GM21390 (cell line): ENCODE data around the gene SLC12A8.

Experiments
- ATAC-seq: cut with Tn5 transposase; IDR thresholded peaks from one replicate; pipeline ENCODE4 v1.9.1; 2021; ENCODE audit not compliant: unreplicated experiment

The SLC12A8 gene

DNA sequence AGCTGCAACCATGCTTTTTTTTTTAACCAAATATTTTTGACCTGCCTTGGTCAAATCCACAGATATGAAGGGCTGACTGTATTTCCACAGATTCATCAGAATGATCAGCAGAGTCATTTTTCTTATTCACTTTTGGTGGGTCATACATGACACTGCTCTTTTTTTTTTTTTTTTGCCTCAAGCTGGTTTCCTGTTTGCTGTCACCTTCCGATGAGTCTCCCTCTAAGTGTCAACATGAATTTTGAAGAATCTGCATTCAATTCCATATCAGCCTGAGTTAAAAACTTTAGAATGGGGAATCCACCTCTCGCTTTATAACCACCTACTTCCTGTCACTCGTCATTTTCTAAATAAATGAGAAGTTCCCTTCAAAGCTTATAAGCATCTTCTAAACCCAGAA lies 2.2 kb upstream of the SLC12A8 start:
- ATAC-seq = no peak

DNA sequence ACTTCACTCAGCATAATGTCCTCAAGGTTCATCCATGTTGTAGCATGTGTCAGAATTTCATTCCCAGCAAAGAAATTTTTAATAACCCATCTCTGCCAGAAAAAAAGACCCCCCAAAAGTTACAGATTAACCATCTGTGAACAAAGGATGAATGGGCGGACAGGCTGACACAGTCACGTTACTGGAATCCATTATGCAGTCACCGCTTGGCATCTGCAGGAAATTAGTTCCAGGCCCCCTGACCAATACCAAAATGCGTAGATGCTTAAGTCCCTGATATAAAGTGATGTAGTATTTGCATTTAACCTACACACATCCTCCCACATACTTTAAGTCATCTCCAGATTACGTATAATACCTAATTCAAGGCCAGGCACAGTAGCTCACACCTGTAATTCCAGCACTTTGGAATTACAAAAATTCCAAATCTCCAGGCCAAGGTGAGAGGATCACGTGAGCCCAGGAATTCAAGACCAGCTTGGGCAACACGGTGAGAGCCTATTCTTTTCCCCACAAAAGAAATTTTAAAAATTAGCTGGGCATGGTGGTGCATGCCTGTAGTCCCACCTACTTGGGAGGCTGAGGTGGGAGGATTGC lies 1.5 kb upstream of the SLC12A8 start:
- ATAC-seq = no peak

DNA sequence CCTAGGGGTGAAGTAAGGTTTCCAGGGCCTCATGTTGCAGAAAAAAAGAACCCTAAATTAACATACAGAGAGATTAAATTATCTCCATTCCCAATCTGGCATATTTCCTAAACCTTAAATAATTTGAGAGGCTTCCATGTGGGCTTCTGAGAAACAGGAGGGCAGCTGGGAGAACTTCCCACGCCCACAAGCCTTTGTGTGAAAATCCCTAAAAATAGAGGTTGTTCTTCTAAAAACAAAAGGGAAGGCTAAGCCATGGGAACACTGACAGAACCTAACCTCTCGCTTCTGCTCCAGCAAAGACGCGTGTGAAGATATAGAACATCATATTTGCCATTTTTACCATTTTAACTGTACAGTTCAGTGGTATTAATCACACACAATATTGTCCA lies 812 bp upstream of the SLC12A8 start:
- ATAC-seq = no peak

DNA sequence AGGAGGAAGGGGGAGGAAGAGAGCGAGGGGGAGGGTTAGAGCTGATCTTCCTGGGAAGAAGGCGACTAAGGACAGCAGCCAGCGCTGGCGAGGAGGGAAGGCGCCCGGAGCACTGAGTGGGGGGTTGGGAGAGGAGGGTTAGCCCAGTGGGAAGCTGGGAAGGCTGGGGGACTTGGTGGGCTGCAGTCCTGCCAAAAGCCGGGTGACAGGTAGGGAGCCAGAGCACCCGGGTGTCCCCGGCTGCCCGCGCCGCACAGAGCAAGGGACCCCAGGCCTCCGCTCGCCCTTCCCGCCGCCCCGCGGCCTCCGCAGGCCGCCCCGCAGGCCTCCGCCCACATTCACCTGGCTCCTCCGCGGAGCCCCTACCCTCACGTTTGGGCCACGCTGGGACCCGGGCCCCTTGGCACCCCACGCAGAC lies 448 bp downstream of the SLC12A8 start:
- ATAC-seq = no peak

DNA sequence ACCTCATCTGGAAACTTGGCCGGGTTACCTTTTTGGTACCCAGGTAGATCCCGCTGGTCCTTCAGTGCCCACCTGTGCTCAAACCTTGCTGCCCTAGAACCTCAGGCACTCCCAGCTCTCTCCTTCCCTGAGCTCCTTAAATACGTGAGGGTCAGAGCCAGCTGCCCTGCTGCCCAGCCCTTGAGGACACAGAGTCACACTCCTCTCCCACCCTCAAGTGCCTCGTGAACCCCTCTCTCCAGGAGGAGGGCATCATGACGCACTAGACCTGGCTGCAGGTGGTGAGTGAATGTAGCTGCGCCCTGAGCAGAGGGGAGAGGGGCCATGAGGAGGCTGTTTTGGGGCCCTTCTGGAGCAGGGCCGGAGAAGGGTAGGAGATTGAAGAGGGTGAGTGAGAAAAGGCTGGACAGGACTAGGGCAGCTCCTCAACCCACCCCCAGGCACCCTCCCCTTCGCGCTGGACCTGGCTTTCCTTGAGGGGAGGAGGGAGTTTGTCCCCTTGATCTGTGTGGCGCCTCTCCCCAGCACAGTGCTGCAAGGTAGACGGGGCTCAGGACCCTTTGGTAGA lies 941 bp downstream of the SLC12A8 start:
- ATAC-seq = no peak

DNA sequence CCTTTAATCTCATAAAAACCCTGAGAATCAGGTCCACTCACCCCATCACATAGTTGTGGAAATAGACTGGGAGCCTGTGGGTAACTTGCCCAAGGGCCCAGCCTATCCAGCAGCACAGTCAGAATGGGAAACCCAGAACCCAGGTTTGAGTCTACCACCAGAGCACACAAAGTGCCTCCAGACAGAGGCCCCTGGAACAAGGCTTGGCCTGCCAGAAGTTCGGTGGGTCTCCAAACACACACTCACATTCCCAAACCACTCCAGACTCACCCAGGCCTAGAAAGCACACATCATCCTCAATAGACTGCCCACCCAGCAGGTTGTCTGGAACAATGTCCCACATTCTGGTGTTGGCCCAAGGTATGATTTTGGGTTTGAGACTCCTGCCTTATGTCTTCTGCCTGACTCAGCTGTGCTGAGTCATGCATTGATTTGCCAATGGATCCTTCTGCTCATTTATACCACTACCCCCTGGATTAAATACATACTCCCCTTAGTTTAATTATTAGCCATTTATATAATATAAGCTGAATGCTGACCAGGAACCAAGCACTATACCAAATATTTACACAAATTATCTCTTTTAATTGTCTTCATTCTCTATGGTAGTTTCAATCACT lies 4.5 kb downstream of the SLC12A8 start:
- ATAC-seq = no peak

DNA sequence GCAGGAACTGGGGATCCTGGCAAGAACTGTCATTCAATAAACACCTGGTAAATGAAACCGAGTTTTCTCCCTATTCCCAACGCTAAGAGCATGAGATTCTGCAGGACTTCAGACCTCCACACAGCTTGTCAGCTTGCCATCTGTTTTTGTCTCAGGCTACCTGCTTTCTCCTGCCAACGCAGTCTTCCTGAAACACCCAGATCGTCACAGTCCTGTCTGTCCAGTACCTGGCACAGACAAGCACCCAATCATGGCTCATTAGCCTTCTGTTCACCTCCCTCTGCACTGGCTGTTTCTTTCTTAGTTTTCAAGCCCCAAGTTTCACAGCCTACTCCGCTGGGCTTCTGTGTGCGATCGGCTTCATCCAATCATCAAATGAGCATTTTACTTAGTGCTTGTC lies 5.0 kb downstream of the SLC12A8 start:
- no peak for ATAC-seq

DNA sequence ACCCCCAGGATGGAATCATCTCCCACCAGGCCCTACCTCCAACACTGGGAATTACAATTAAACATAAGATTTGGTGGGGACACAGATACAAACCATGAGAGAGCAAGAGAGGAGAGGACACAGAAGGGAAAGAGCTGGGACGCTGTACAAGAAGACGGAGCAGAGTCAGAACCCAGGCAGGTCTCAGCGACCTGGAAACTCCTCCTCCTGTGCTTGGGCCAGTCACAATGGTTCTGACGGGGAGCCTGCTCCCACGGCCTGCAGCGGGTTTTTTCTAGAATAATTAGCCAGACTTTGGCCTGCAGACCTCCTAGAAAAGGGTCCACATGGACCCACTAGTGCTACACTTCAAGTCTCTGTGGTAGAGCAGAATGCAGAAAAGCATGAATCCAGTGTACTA lies 5.6 kb downstream of the SLC12A8 start:
- no peak for ATAC-seq

DNA sequence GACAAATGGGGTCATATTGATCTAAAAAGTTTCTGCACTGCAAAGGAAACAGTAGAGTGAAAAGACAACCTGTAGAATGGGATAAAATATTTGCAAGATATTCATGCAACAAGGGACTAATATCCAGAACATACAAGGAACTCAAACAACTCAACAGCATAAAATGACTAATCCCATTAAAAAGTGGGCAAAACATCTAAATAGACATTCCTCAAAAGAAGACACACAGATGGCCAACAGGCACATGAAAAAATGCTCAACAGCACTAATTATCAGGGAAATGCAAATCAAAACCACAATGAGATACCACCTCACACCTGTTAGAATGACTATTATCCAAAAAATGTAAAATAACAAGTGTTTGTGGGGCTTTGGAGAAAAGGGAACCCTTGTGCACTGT lies 8.8 kb downstream of the SLC12A8 start:
- no peak for ATAC-seq

DNA sequence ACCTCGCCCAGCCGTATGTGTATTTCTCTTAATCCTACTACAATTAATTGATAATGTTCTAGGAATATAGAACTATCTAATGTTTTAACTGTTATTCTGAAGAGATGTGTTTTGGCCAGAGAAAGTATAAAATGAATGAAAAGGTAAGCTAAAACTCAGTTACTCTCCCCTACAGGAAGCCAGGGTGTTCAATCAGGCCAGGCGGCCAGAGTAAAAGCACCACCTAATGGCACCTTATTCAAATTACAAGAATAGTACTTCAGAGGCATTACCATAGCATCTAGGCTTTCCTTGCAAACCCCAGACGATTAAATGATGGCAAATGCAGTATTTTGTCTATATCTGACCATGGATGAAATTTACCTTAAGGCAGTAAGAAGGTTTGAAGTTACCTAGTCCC lies 10.4 kb downstream of the SLC12A8 start:
- ATAC-seq = no peak

DNA sequence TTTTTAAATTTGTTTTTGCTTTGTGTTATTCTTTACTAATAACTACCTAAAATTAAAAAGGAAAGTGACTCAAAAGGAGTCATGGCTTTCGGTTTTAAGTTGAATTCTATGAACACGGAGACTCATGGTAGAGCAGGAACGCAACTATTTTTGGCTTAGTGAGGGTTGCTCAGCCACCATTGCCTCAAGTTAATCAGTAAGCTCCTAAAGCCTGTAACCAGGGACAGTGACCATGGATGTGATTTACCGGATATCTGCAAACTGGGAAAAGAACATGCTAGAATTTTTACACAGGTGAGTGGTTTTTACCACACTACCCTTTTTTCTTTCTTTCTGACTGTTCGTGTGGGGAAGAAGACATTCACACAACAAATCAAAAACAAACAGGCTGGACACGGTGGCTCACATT lies 11.8 kb downstream of the SLC12A8 start:
- peak; percentile 83 for ATAC-seq

DNA sequence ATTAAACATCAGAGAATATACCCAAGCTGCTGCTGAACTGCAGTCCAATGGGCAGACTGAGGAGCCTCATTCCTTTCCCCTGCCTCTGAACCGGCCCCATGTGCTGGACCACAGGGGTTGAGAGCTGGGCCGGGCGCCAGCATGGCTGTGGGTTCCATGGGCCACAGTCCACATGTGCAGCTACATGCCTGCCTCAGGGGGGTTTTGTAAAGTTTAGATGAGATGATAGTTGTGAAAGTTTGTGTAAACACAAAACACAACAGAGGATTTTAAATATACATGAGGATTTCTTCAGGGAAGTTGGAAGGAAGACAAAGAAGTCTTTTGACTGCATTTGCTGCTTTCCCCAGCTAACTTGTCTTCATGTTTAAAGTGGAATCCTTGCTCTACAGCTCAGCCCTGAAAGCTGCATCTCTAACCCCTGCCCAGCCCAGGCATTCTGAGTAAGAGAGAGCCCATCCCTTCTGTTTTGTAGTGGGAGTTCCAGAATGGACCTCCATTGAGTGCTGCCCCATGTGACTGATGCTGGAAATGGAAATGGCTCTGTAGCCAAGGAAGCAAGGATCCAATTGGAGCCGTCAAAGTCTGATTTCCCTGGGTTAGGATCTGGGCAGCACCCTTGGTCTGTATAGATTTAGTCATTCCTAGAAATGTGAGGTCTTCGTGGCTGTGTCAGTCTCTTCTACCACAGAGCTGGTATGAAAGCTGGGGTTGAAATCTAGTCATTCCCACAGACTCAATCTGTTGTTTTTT lies 17.5 kb downstream of the SLC12A8 start:
- ATAC-seq = no peak

DNA sequence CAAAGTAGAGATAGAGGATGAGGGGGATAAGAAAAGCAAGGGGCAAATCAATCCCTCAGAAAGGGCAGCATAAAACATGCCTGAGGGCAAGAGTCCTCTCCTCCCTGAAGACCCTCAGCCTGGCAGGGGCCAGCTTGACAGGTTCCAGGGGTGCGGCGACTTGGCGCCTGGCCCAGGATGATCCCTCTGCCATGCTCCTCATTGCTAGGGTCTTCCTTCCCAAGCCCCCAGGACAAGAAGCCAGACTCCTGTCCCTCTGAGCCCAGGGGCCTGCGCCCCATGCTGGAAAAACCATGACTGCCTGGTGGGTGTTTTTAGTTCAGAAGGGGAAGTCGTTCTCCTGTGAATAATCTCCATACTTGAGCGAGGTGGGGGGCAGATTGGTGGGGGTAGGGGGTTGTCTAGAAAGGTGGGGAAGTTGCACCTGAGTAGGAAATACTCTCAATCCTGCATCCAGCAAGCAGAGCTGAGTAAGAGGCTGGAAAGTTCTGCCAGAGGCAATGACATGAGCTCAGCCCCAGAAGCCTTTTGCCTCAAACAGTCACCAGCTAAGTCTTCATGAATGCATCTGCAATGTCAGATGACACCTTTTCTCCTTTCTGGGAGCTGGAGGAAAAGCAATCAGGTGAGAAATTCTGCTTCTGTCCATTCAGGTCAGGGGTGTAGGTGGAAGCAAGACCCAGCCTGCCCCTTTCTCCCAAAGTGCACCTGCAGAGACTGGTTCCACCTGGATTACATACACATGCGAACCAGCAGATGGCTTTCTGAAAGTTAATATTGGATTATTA lies 18.3 kb downstream of the SLC12A8 start:
- no peak for ATAC-seq

DNA sequence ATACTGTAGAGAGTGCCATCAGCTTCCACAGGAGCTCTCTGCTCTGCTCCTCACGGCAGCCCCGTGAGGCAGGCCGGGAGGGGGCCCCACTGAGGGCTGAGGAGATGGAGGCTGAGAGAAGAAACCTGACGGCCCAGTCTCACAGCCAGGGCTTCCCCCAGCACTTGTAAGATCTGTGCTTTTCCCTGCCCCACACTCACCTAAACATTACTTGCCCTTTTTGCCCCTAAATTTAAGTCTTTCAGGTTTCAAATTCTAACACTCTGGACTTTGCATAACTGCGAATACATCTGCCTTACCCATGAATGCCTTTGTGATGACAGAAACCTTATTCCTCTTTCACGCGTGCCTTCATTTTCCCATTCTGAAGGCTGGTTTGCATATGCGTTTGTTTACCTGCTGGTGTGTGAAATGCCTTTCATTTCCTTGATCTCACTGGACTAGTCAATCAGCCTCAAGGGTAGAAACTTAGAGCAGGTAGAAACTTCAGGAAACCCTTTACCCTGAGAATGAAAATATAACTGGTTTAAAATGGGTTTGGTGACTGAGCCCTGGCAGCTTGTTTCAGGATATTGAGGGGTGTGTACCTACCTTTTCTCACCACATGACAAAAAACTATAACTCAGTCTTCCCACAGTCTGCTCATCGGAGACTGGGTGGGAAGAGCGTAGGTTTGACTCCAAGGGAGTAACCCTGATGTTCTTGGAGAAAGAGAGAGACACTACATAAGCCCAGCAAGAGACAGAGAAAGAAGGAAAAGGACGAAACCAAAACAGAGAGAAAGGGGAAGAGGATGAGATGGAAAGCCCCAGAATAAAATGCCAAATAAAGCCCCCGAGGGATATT lies 20.1 kb downstream of the SLC12A8 start:
- peak; percentile 57 for ATAC-seq

DNA sequence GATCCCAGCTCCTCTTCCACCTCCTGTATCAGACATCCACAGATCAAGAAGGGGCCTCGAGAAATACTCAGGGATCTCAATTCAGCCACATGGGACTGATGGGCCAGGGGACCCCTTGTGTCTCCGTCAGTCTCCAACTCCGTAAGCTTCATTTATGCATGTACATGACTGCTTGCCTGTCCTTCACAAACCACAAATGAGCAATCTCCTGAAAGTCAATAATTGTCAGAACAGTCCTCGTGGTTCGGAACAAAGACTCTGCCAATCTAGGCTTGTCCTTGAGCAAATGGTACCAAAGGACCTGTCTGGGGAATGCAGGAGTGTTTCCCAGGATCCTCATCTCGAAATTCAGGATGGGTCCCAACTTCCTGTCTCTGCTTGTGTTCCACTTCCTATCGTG lies 20.8 kb downstream of the SLC12A8 start:
- no peak for ATAC-seq

DNA sequence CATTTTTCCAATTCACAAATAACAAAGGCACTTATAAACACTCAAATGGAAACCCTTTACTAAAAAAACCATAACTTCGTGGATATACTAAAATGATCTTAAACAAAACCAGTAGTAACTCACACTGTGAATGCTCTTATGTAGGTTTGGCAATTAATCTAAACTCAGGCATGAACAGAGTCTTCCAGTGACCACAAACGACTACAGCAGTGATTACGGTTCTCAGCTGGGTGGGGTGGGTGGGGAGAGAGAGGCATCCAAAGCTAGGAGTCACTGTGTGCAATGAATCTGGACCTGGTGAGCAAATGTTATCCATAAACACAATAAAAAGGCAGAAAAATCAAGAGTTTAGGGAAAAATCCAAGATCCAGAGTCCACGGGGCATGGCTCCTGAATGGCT lies 21.3 kb downstream of the SLC12A8 start:
- no peak for ATAC-seq

DNA sequence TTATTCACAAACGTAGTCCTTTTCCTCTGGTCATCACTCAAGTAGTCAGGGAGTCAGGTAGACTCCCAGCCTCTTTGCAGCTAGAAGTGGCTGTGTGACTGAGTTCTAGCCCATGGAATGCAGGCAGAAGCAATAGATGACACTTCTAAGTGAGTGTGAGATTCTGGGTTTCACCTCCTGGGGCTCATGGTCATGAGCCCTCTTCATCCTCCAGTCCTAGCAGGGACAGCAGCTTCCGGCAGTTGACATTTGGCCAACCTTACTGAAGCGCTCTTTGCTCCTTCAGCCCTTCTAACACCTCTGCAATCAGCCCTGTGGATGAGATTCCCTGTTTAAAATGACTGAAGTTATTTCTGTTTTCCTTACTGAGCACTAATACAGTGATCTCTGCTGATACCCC lies 21.8 kb downstream of the SLC12A8 start:
- ATAC-seq = no peak

DNA sequence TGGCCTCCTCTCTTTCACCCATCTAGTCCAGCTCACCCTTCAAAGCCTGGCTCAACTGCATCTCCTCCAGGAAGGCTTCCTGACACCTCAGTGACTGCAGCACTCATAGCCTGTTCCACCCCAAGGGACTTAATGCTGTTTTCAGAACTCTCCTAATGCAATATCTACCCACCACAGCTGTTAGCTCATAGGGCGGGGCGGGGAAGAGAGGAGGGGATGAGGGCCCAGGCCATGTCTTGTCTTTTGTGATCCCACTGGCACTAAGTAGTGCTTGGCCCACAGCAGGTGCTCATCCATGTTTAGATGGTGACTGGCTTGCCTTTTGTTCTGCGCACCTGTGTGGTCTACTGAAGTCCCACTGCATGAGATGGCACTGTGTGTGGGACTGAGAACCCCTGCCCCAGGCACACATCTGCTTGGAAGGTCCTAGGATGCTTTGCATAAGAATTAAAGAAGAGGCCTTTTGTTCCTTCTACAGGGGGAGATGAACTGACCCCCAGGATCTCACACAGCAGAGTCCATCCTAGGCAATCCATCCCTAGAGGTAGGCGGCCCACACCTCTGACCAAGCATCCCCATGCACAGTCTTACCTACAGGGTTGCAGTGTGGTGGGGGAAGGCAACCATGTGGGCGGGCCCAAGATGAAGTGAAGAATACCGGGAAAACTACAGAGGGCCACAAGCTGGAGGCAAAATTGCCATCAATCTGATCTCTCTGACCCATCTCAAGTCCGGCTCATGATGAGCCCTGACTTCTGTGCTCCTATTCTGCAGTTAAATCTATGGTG lies 23.0 kb downstream of the SLC12A8 start:
- no peak for ATAC-seq

DNA sequence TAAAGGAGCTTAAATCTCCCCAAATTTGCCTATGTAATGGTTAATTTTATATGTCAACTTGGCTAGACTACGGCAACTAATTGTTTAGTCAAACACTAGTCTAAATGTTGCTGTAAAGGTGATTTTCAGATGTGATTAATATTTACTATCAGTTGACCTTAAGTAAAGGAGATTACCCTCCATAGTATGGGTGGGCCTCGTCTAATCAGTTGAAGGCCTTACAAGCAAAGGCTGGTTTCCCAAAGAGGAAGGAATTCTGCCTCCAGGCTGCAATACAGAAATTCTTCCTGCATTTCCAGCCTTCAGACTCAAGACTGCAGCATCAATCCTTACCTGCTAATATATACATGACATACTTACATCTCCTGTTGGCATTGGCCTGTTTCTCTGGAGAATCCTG lies 23.6 kb downstream of the SLC12A8 start:
- ATAC-seq = no peak

DNA sequence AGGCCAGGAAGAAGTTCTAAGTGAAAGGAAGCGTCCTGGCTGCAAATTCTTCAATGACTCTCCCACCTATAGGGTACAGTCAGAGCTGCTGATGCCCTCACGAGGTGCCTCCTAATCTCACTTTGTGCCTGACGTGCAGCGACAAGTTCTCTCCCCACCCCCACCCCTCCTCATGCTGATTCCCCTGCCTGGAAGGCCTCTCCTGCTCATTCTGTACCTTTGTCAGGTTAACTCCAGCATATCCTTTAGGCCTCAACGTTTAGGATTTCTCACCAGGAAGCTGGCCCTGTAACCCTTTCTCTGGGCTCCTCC lies 25.0 kb downstream of the SLC12A8 start:
- no peak for ATAC-seq
